IMR-90 (cell line): Measurements from ENCODE around the gene HCN4. TPM values are rescaled to one million over a fixed set of nuclear protein-coding genes. Genes with fewer than 3 reads are reported as not detected.

Experiments
- ATAC-seq: fragments of 200-7000 bp; cut with Tn5 transposase; 2 replicates; pipeline ENCODE4 v1.9.1; 2020; ENCODE audit warnings: low read depth, mild to moderate bottlenecking, moderate library complexity
- BruUV-seq: library from RNA; stranded (reverse); fragments of 400-500 nt; replicated peaks from 2 replicates; lab custom pipeline; 2021; lab: Mats Ljungman, UMichigan
- CTCF ChIA-PET: fragments of 300-600 bp; formaldehyde crosslinking; extraction: SDS; loops from one replicate; lab custom pipeline; 2021; ENCODE audit warnings: antibody characterized with exemption; lab: Yijun Ruan, JAX
- POLR2A ChIA-PET: fragments of 300-600 bp; sonication (Branson Sonifier 250); formaldehyde crosslinking; loops from one replicate; lab custom pipeline; 2022; ENCODE audit warnings: antibody characterized with exemption; ENCODE audit not compliant: unreplicated experiment; lab: Charles Lee
- DNase-seq: peaks from one replicate; pipeline ENCODE4 v3.0.0; 2013
- H2AFZ ChIP-seq: replicated peaks from 2 replicates; pipeline ENCODE3; 2013; ENCODE audit warnings: low read length, mild to moderate bottlenecking; ENCODE audit not compliant: poor library complexity
- H2AK5ac ChIP-seq: 2 replicates; pipeline ENCODE4 v1.6.1; 2013; ENCODE audit warnings: low read depth, low read length, inconsistent platforms
- H2AK9ac ChIP-seq: replicated peaks from 2 replicates; pipeline ENCODE3; 2013; ENCODE audit warnings: mild to moderate bottlenecking, low read depth, low read length, moderate library complexity; ENCODE audit not compliant: poor library complexity
- H2BK120ac ChIP-seq: 2 replicates; pipeline ENCODE4 v1.6.1; 2013; ENCODE audit warnings: low read depth, low read length, inconsistent platforms
- H2BK15ac ChIP-seq: 3 replicates; pipeline ENCODE4 v1.6.1; 2013; ENCODE audit warnings: low read depth, low read length, inconsistent platforms
- H2BK20ac ChIP-seq: 2 replicates; pipeline ENCODE4 v1.6.1; 2013; ENCODE audit warnings: low read depth, mild to moderate bottlenecking, inconsistent platforms, low read length, moderate library complexity
- H2BK5ac ChIP-seq: 2 replicates; pipeline ENCODE4 v1.6.1; 2013; ENCODE audit warnings: mild to moderate bottlenecking, low read depth, low read length, inconsistent platforms; ENCODE audit not compliant: poor library complexity, severe bottlenecking
- H3K14ac ChIP-seq: replicated peaks from 2 replicates; pipeline ENCODE4 v1.6.1; 2013; ENCODE audit warnings: low read depth, low read length, inconsistent platforms
- H3K18ac ChIP-seq: 2 replicates; pipeline ENCODE4 v1.6.1; 2013; ENCODE audit warnings: low read depth, low read length, control low read depth
- H3K23ac ChIP-seq: 2 replicates; pipeline ENCODE4 v1.6.1; 2013; ENCODE audit warnings: low read depth, low read length, inconsistent platforms
- H3K27ac ChIP-seq: 2 replicates; pipeline ENCODE4 v1.5.1; 2013; ENCODE audit warnings: mild to moderate bottlenecking, control low read depth, low read length; ENCODE audit not compliant: insufficient read depth
- H3K27me3 ChIP-seq: 2 replicates; pipeline ENCODE4 v1.6.1; 2013; ENCODE audit warnings: low read length; ENCODE audit not compliant: control insufficient read depth, insufficient read depth
- H3K36me3 ChIP-seq: 2 replicates; pipeline ENCODE4 v1.6.1; 2013; ENCODE audit warnings: low read length, mixed read lengths; ENCODE audit not compliant: control insufficient read depth, insufficient read depth
- H3K4ac ChIP-seq: 2 replicates; pipeline ENCODE4 v1.6.1; 2013; ENCODE audit warnings: low read depth, low read length, inconsistent platforms
- H3K4me1 ChIP-seq: 2 replicates; pipeline ENCODE4 v1.6.1; 2013; ENCODE audit warnings: low read length, mixed read lengths; ENCODE audit not compliant: control insufficient read depth, insufficient read depth
- H3K4me2 ChIP-seq: 2 replicates; pipeline ENCODE4 v1.6.1; 2013; ENCODE audit warnings: low read depth, mild to moderate bottlenecking, control low read depth, low read length, moderate library complexity
- H3K4me3 ChIP-seq: 2 replicates; pipeline ENCODE4 v1.5.1; 2013; ENCODE audit warnings: low read depth, mild to moderate bottlenecking, control low read depth, low read length, moderate library complexity; ENCODE audit not compliant: insufficient read depth
- H3K56ac ChIP-seq: 2 replicates; pipeline ENCODE4 v1.6.1; 2013; ENCODE audit warnings: low read length, inconsistent platforms; ENCODE audit not compliant: insufficient read depth; ENCODE audit errors: extremely low read depth
- H3K79me1 ChIP-seq, 2 experiments: 2 replicates each; pipeline ENCODE4 v1.6.1; 2013; ENCODE audit warnings: low read length in 2 of 2, inconsistent platforms in 1 of 2, low read depth in 1 of 2
- H3K9ac ChIP-seq: 2 replicates; pipeline ENCODE4 v1.6.1; 2013; ENCODE audit warnings: low read depth, low read length, control low read depth
- H3K9me1 ChIP-seq: 2 replicates; pipeline ENCODE4 v1.6.1; 2013; ENCODE audit warnings: low read length, inconsistent platforms; ENCODE audit not compliant: insufficient read depth
- H3K9me3 ChIP-seq: 2 replicates; pipeline ENCODE4 v1.6.1; 2013; ENCODE audit warnings: low read length; ENCODE audit not compliant: control insufficient read depth, insufficient read depth
- H4K20me1 ChIP-seq: 2 replicates; pipeline ENCODE4 v1.6.1; 2013; ENCODE audit warnings: low read length, inconsistent platforms; ENCODE audit not compliant: insufficient read depth
- H4K5ac ChIP-seq: 2 replicates; pipeline ENCODE4 v1.6.1; 2013; ENCODE audit warnings: mild to moderate bottlenecking, low read depth, low read length, control low read depth
- H4K8ac ChIP-seq, 2 experiments: 2 replicates each; pipeline ENCODE4 v1.6.1; 2013; ENCODE audit warnings: low read depth in 2 of 2, low read length in 2 of 2, control low read depth in 1 of 2, inconsistent platforms in 1 of 2
- H4K91ac ChIP-seq: 2 replicates; pipeline ENCODE4 v1.6.1; 2013; ENCODE audit warnings: low read depth, low read length, inconsistent platforms; ENCODE audit not compliant: insufficient read depth
- CEBPB ChIP-seq: IDR thresholded peaks from 2 replicates; pipeline ENCODE4 v1.6.1; 2012; ENCODE audit warnings: low read depth, low read length, improper control_type of control experiment
- CHD1 ChIP-seq: IDR thresholded peaks from 2 replicates; pipeline ENCODE4 v1.6.1; 2012; ENCODE audit warnings: low read depth, low read length, improper control_type of control experiment
- CTCF ChIP-seq: conservative IDR thresholded peaks from 2 replicates; pipeline ENCODE4 v1.5.1; 2012; ENCODE audit warnings: mild to moderate bottlenecking, low read depth, low read length, improper control_type of control experiment
- FOS ChIP-seq: fragments of 150-350 bp; IDR thresholded peaks from 2 replicates; pipeline ENCODE4 v1.6.1; 2016; ENCODE audit warnings: low read depth, low read length
- MAZ ChIP-seq: IDR thresholded peaks from 2 replicates; pipeline ENCODE4 v1.6.1; 2012; ENCODE audit warnings: low read depth, mild to moderate bottlenecking, low read length, improper control_type of control experiment, moderate library complexity, borderline replicate concordance
- MXI1 ChIP-seq: IDR thresholded peaks from 2 replicates; pipeline ENCODE4 v1.6.1; 2012; ENCODE audit warnings: low read depth, mild to moderate bottlenecking, low read length, moderate library complexity, borderline replicate concordance
- NFE2L2 ChIP-seq: fragments of 150-350 bp; IDR thresholded peaks from 2 replicates; pipeline ENCODE4 v1.6.1; 2016; ENCODE audit warnings: low read depth, mild to moderate bottlenecking, low read length
- POLR2A ChIP-seq: IDR thresholded peaks from 2 replicates; pipeline ENCODE4 v1.6.1; 2012; ENCODE audit warnings: mild to moderate bottlenecking, low read depth, low read length
- RAD21 ChIP-seq: IDR thresholded peaks from 2 replicates; pipeline ENCODE4 v1.6.1; 2012; ENCODE audit warnings: low read length, improper control_type of control experiment
- RFX5 ChIP-seq: IDR thresholded peaks from 2 replicates; pipeline ENCODE4 v1.8.0; 2012; ENCODE audit warnings: low read depth, mild to moderate bottlenecking, low read length, moderate library complexity
- SMC3 ChIP-seq: fragments of 150-350 bp; IDR thresholded peaks from 2 replicates; pipeline ENCODE4 v1.6.1; 2016; ENCODE audit warnings: low read depth, mild to moderate bottlenecking, antibody characterized with exemption, low read length, moderate library complexity
- WGBS, 2 experiments: methylation state at CpG; one replicate each; pipeline versions ENCODE4 v1.1.5 to v1.1.7; 2013; ENCODE audit warnings: missing lambda C conversion rate in 2 of 2; ENCODE audit not compliant: insufficient read length in 1 of 2; ENCODE audit errors: extremely low coverage in 2 of 2; 5-methylcytosine and 5-hydroxymethylcytosine counted together
- dilution Hi-C: fragments of 300-500 bp; cut with HindIII; formaldehyde crosslinking; loops from one replicate; pipeline ENCODE4 v1.14.3; 2018; ENCODE audit warnings: low sequenced_read_pairs; ENCODE audit not compliant: unreplicated experiment
- in situ Hi-C: fragments of 300-500 bp; cut with MboI; formaldehyde crosslinking; loops from 3 replicates; pipeline ENCODE4 v1.14.3; 2019; ENCODE audit warnings: low sequenced_read_pairs, inconsistent platforms, mixed read lengths
- intact Hi-C: fragments of 100-400 bp; cut with micrococcal nuclease; formaldehyde crosslinking; loops from 2 replicates; pipeline ENCODE4 v1.10.0; 2022
- polyA plus RNA-seq, 3 experiments: library from polyadenylated mRNA; depleted of rRNA; stranded (reverse); fragments of >200 nt; gene quantifications; 2 replicates each; pipeline ENCODE4 v1.2.3, GENCODE V29; 2012; ENCODE audit warnings: low replicate concordance in 1 of 3
- total RNA-seq: library from RNA; depleted of rRNA; stranded (reverse); fragments of >200 nt; gene quantifications from 2 replicates; pipeline ENCODE4 v1.2.3, GENCODE V29; 2012
- TF ChIP-seq, protein P1 (sequence below): fragments of 150-350 bp; IDR thresholded peaks from 2 replicates; pipeline ENCODE4 v1.6.1; 2017; ENCODE audit warnings: mild to moderate bottlenecking, antibody characterized with exemption, low read length, low read depth

Gene HCN4
- total and polyA plus RNA-seq, 2 of the 4 experiments (the other 2 are of a cell fraction), result not detected

- dilution Hi-C loops (no loop called here), in situ Hi-C loops (no loop called here)
- no peak overlapping the region for H4K5ac ChIP-seq
Measured at GRCh38 chr15:73338058-73338457, 30.7 kb downstream of the HCN4 start.

More at GRCh38 chr15:73338058-73338457, 30.7 kb downstream of the HCN4 start:
- Histone ChIP-seq H3K9me1 (no peaks in the 10 kb centered on the region), H2BK20ac (no peak overlapping the region), H4K8ac (no peak overlapping the region), H2BK5ac (no peak overlapping the region), H2BK15ac (no peak overlapping the region), H3K79me1 (no peaks in the 10 kb centered on the region), H3K56ac (no peak overlapping the region), H3K36me3 (no peaks in the 10 kb centered on the region), H3K4me2 (no peak overlapping the region), H4K20me1 (no peaks in the 10 kb centered on the region; the same call in 1 of the 2 replicates), H3K18ac (no peak overlapping the region), H3K27me3 (peaks cover 52% of the 10 kb centered on the region), H3K27ac (no peak overlapping the region), H3K4ac (no peak overlapping the region), H3K4me1 (no peaks in the 10 kb centered on the region), H3K4me3 (no peak overlapping the region), H2AK9ac (no peak overlapping the region), H4K91ac (no peak overlapping the region), H3K9ac (no peak overlapping the region), H3K14ac (no peak overlapping the region), H2BK120ac (no peak overlapping the region), H3K23ac (no peak overlapping the region), H2AK5ac (no peak overlapping the region), H2AFZ (no peak overlapping the region), H3K9me3 (peaks cover under 1% of the 10 kb centered on the region)
- ATAC-seq, result no peak
- no peak for TF ChIP-seq FOS
- no peak for TF ChIP-seq POLR2A
- no peak for TF ChIP-seq MXI1
- TF ChIP-seq CEBPB, result no peak
- no peak for TF ChIP-seq RFX5
- TF ChIP-seq NFE2L2, result no peak
- TF ChIP-seq CTCF, result no peak
- no peak for TF ChIP-seq SMC3
- TF ChIP-seq, protein P1, sequence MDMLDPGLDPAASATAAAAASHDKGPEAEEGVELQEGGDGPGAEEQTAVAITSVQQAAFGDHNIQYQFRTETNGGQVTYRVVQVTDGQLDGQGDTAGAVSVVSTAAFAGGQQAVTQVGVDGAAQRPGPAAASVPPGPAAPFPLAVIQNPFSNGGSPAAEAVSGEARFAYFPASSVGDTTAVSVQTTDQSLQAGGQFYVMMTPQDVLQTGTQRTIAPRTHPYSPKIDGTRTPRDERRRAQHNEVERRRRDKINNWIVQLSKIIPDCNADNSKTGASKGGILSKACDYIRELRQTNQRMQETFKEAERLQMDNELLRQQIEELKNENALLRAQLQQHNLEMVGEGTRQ, result no peak
- TF ChIP-seq RAD21, result no peak
- no peak for TF ChIP-seq CHD1
- TF ChIP-seq MAZ, result no peak
- intact Hi-C loops, result no loop called here
- ChIA-PET POLR2A (no interaction called here), CTCF (no interaction called here)
- BruUV-seq, result no TSS peak
- WGBS, 2 experiments, result no CpG with 5 or more reads among the region's 6 CpGs
- DNase-seq, result no peak
